Measurements from ENCODE around the gene MAEA. TPM values are rescaled to one million over a fixed set of nuclear protein-coding genes. Genes with fewer than 3 reads are reported as not detected.

The MAEA gene
- total RNA-seq, 1 donor from 2014 or later = 72.3 TPM

DNA sequence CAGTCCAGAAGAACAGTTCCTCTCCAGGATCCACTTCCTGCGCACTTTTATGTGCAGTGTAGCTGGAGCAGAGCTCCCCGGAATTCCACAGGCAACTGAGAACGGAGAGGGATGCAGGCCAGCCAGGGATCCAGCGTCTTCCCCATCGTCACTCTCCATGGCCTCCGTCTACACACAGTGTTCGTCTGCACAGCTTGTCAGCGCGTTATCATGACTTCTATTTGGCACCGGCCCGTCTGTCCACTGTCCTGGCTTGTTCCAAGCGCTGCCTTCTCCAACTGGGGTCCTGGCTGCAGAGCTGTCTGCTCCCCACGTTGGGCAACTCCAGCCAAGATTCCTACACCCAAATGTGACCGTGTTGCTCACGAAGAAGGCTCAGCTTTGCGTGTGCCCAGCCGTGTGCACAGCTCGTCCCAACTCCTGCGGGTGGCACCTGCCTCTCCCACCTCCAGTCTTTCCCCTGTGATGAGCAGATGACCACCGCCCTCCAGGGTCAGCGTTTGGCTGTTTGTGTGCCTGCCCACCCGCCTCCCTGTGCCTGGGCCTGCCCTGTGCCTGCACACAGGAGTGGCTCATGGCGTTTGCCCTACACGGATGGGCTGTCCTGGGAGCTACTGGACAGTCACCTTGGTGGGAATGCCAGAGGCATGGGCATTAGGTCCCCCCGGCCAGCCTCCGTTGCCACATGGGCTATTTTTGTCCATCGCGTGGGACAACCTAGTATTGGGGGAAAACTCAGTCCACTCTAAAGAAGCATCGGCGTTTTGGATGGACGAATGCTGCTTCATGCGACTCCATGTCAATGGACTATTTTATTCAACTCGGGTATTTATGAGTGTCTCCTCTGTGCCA is 38.5 kb upstream of the MAEA start:
- no peak for DNase-seq (ENCODE audit: low read depth)
- TF ChIP-seq, protein P1, sequence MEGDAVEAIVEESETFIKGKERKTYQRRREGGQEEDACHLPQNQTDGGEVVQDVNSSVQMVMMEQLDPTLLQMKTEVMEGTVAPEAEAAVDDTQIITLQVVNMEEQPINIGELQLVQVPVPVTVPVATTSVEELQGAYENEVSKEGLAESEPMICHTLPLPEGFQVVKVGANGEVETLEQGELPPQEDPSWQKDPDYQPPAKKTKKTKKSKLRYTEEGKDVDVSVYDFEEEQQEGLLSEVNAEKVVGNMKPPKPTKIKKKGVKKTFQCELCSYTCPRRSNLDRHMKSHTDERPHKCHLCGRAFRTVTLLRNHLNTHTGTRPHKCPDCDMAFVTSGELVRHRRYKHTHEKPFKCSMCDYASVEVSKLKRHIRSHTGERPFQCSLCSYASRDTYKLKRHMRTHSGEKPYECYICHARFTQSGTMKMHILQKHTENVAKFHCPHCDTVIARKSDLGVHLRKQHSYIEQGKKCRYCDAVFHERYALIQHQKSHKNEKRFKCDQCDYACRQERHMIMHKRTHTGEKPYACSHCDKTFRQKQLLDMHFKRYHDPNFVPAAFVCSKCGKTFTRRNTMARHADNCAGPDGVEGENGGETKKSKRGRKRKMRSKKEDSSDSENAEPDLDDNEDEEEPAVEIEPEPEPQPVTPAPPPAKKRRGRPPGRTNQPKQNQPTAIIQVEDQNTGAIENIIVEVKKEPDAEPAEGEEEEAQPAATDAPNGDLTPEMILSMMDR (conservative IDR thresholded peaks at IDR 0.05; ENCODE audit: low read depth, low read length) = no peak
- H3K4me3 ChIP-seq (ENCODE audit: low read depth, low read length) = no peak overlapping the region

DNA sequence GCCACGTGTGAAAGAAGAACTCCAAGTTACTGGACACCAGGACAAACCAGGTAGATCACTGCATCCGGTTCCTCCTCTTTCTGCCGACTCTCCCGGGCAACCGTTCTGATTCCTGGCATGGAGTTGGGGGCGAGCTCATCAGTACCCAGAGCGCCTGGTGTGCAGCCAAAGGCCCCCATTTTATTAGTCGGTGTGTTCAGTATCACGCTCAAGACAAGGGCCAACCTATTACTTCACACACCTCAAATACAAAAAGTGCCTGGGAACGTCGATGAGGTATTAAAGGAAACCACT is 38.0 kb upstream of the MAEA start:
- H3K4me3 ChIP-seq (ENCODE audit: low read depth, low read length) = no peak overlapping the region
- TF ChIP-seq, protein P1 (conservative IDR thresholded peaks at IDR 0.05; ENCODE audit: low read depth, low read length) = no peak
- DNase-seq (ENCODE audit: low read depth) = no peak

GRCh38 chr4:1252928-1253492 is 36.7 kb upstream of the MAEA start:
- TF ChIP-seq, protein P1 (conservative IDR thresholded peaks at IDR 0.05; ENCODE audit: low read depth, low read length) = no peak
- no peak overlapping the region for H3K4me3 ChIP-seq (ENCODE audit: low read depth, low read length)
- DNase-seq (ENCODE audit: low read depth) = no peak

- no peak overlapping the region for H3K4me3 ChIP-seq (ENCODE audit: low read depth, low read length)
- no peak for DNase-seq (ENCODE audit: low read depth)
- TF ChIP-seq, protein P1 (conservative IDR thresholded peaks at IDR 0.05; ENCODE audit: low read depth, low read length) = no peak
Measured at GRCh38 chr4:1253831-1254230, 35.9 kb upstream of the MAEA start.

DNA sequence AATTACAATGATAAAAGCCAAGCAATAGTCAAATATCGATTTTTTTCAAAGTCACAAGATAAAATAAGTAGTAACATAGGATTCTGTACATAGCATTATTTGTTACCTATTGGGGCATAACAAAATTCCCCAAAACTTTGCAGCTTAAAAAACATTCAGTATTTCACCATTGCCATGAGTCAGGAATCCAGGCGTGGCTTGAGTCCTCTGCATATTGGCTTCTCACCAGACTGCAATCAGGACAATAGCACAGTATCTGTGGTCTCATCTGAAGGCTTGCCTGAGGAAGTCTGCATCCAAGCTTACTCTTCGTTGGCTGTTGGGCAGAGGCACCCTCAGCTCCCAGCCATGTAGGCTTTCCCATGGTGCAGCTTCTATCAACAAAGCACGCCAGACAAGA is 34.5 kb upstream of the MAEA start:
- DNase-seq (ENCODE audit: low read depth) = no peak

DNA sequence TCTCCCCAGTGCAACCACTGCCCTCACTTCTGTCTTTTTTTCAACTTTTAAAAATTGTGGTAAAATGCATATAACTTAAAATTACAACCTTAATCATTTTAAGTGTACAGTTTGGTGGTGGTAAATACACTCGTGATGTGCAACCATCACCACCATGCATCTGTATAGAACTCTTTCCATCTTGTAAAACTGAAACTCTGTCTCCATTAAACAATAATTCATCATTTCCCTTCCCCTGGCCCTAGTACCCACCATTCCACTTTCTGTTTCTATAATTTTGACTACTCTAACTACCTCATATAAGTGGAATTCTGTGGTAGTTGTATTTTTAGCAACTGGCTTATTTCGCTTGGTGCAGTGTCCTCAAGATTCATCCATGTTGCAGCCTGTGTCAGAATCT is 34.0 kb upstream of the MAEA start:
- TF ChIP-seq, protein P1 (conservative IDR thresholded peaks at IDR 0.05; ENCODE audit: low read depth, low read length) = no peak
- DNase-seq (ENCODE audit: low read depth) = no peak
- H3K4me3 ChIP-seq (ENCODE audit: low read depth, low read length) = no peak overlapping the region

More for the DNA sequence above, 34.5 kb upstream of the MAEA start:
- no peak overlapping the region for H3K4me3 ChIP-seq (ENCODE audit: low read depth, low read length)
- TF ChIP-seq, protein P1 (conservative IDR thresholded peaks at IDR 0.05; ENCODE audit: low read depth, low read length) = no peak

DNA sequence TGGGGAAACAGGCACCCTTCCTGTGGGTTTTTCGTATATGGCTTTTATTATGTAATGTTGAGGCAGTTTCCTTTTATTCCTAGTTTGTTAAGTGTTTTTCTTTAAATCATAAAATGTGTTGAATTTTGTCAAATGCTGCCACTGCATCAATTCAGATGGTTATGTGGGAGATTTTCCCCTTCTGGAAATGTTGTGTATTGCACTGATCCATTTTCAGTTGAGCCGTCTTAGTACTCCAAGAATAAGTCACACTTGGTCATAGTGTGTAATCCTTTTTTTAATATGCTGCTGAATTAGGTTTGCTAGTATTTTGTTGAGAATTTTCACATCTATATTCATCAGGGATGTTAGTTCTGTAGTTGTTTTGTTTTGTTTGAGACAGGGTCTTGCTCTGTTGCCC is 31.2 kb upstream of the MAEA start:
- TF ChIP-seq, protein P1 (conservative IDR thresholded peaks at IDR 0.05; ENCODE audit: low read depth, low read length) = no peak
- DNase-seq (ENCODE audit: low read depth) = no peak
- no peak overlapping the region for H3K4me3 ChIP-seq (ENCODE audit: low read depth, low read length)
